ENCODE data around the gene PCNP.
"Not testable (repeated sequence)": the region's sequence is repeated elsewhere in the genome, so short reads cannot be mapped to it uniquely, and the experiment has no call there.

Gene PCNP

GRCh38 chr3:101571028-101571895 is 2.7 kb upstream of the PCNP start:
- DNase-seq (ENCODE audit: low read depth): no peak
- TF ChIP-seq CTCF (conservative IDR thresholded peaks at IDR 0.05; ENCODE audit: low read length): no peak
- H3K4me3 ChIP-seq (ENCODE audit: low read length): no peak overlapping the region

GRCh38 chr3:101574388-101575112 is 570 bp downstream of the PCNP start:
- H3K4me3 ChIP-seq (ENCODE audit: low read length): peak overlapping the region; percentile 94
- TF ChIP-seq CTCF (conservative IDR thresholded peaks at IDR 0.05; ENCODE audit: low read length): no peak
- DNase-seq (ENCODE audit: low read depth): peak; percentile 54

GRCh38 chr3:101577286-101577685 is 3.3 kb downstream of the PCNP start:
- TF ChIP-seq CTCF (conservative IDR thresholded peaks at IDR 0.05; ENCODE audit: low read length): no peak
- no peak for DNase-seq (ENCODE audit: low read depth)
- H3K4me3 ChIP-seq (ENCODE audit: low read length): no peak overlapping the region

GRCh38 chr3:101588616-101589015 is 14.6 kb downstream of the PCNP start:
- DNase-seq (ENCODE audit: low read depth): no peak
- no peak overlapping the region for H3K4me3 ChIP-seq (ENCODE audit: low read length)
- TF ChIP-seq CTCF (conservative IDR thresholded peaks at IDR 0.05; ENCODE audit: low read length): no peak

GRCh38 chr3:101591071-101591470 is 17.1 kb downstream of the PCNP start:
- H3K4me3 ChIP-seq (ENCODE audit: low read length): no peak overlapping the region
- TF ChIP-seq CTCF (conservative IDR thresholded peaks at IDR 0.05; ENCODE audit: low read length): no peak
- DNase-seq (ENCODE audit: low read depth): no peak

- H3K4me3 ChIP-seq (ENCODE audit: low read length): no peak overlapping the region
- DNase-seq (ENCODE audit: low read depth): no peak
- TF ChIP-seq CTCF (conservative IDR thresholded peaks at IDR 0.05; ENCODE audit: low read length): no peak
Observed at GRCh38 chr3:101602731-101603130, 28.8 kb downstream of the PCNP start.

GRCh38 chr3:101603184-101603583 is 29.2 kb downstream of the PCNP start:
- TF ChIP-seq CTCF (conservative IDR thresholded peaks at IDR 0.05; ENCODE audit: low read length): no peak
- H3K4me3 ChIP-seq (ENCODE audit: low read length): no peak overlapping the region
- no peak for DNase-seq (ENCODE audit: low read depth)

GRCh38 chr3:101605398-101605797 is 31.4 kb downstream of the PCNP start:
- DNase-seq (ENCODE audit: low read depth); H3K4me3 ChIP-seq (ENCODE audit: low read length): not testable (repeated sequence)
